H1 (cell line): ENCODE measurements around the gene PSD2. TPM values are rescaled to one million over a fixed set of nuclear protein-coding genes. Genes with fewer than 3 reads are reported as not detected.

Experiments used
- CTCF ChIA-PET: fragments of 300-600 bp; sonication (Branson Sonifier 250); formaldehyde crosslinking; loops from one replicate; lab custom pipeline; 2021; ENCODE audit not compliant: partially characterized antibody; lab: Charles Lee
- POLR2A ChIA-PET: fragments of 300-600 bp; sonication (Branson Sonifier 250); formaldehyde crosslinking; loops from one replicate; lab custom pipeline; 2021; ENCODE audit warnings: inconsistent platforms; ENCODE audit not compliant: partially characterized antibody; lab: Charles Lee
- DNase-seq, 2 experiments: peaks; one replicate each; pipeline versions ENCODE4 v3.0.0 to v3.0.0-alpha.2; 2010 to 2022; ENCODE audit warnings: low spot score in 2 of 2, low read depth in 1 of 2, mixed read lengths in 1 of 2
- FAIRE-seq: peaks from 2 replicates; lab custom pipeline; 2011; peaks lifted over from hg19 to GRCh38; lab: Jason Lieb, UNC
- H2AFZ ChIP-seq: 2 replicates; pipeline ENCODE4 v1.8.1; 2012; ENCODE audit warnings: low read length, inconsistent platforms
- H2AK5ac ChIP-seq: 2 replicates; pipeline ENCODE4 v1.6.1; 2013; ENCODE audit warnings: low read depth, low read length
- H2BK120ac ChIP-seq: replicated peaks from 2 replicates; pipeline ENCODE3; 2013; ENCODE audit warnings: low read depth, low read length, inconsistent platforms
- H2BK12ac ChIP-seq: 2 replicates; pipeline ENCODE4 v1.6.1; 2013; ENCODE audit warnings: low read depth, low read length
- H2BK15ac ChIP-seq: 2 replicates; pipeline ENCODE4 v1.6.1; 2013; ENCODE audit warnings: low read length
- H2BK20ac ChIP-seq: 2 replicates; pipeline ENCODE4 v1.6.1; 2013; ENCODE audit warnings: low read length
- H2BK5ac ChIP-seq: 2 replicates; pipeline ENCODE4 v1.6.1; 2013; ENCODE audit warnings: low read depth, low read length
- H3K14ac ChIP-seq: 2 replicates; pipeline ENCODE4 v1.6.1; 2013; ENCODE audit warnings: inconsistent platforms; ENCODE audit not compliant: insufficient read length
- H3K18ac ChIP-seq: 2 replicates; pipeline ENCODE4 v1.6.1; 2013; ENCODE audit warnings: low read length; ENCODE audit errors: extremely low read depth
- H3K23ac ChIP-seq: 2 replicates; pipeline ENCODE4 v1.6.1; 2013; ENCODE audit warnings: inconsistent platforms; ENCODE audit not compliant: insufficient read length
- H3K23me2 ChIP-seq: 2 replicates; pipeline ENCODE4 v1.6.1; 2013; ENCODE audit warnings: low read depth, low read length
- H3K27ac ChIP-seq: 2 replicates; pipeline ENCODE4 v1.6.1; 2011; ENCODE audit warnings: low read depth, low read length, inconsistent platforms
- H3K27me3 ChIP-seq, 4 experiments: replicated peaks in 1 of 4; 1 replicate in 1 of 4; 2 replicates in 3 of 4; pipeline versions ENCODE4 v1.6.1 to v1.8.1; 2011 to 2013; ENCODE audit warnings: low read length in 3 of 4, mild to moderate bottlenecking in 3 of 4, inconsistent platforms in 2 of 4, mixed read lengths in 2 of 4, moderate library complexity in 1 of 4; ENCODE audit not compliant: control insufficient read depth in 3 of 4, insufficient read depth in 3 of 4; ENCODE audit errors: extremely low read depth in 1 of 4
- H3K36me3 ChIP-seq, 4 experiments: 2 replicates each; pipeline versions ENCODE4 v1.6.1 to v1.8.1; 2011 to 2013; ENCODE audit warnings: mild to moderate bottlenecking in 4 of 4, low read length in 3 of 4, moderate library complexity in 2 of 4, control low read depth in 1 of 4, inconsistent platforms in 1 of 4; ENCODE audit not compliant: insufficient read depth in 4 of 4, control insufficient read depth in 2 of 4
- H3K4ac ChIP-seq: replicated peaks from 2 replicates; pipeline ENCODE3; 2013; ENCODE audit warnings: low read length, low read depth, mixed read lengths, inconsistent platforms; ENCODE audit not compliant: insufficient read length
- H3K4me1 ChIP-seq, 4 experiments: replicated peaks in 1 of 4; 1 replicate in 1 of 4; 2 replicates in 3 of 4; pipeline versions ENCODE4 v1.6.1 to v1.8.1; 2011 to 2013; ENCODE audit warnings: low read length in 3 of 4, inconsistent platforms in 2 of 4, mixed read lengths in 1 of 4; ENCODE audit not compliant: insufficient read depth in 4 of 4, control insufficient read depth in 3 of 4
- H3K4me2 ChIP-seq, 2 experiments: 2 replicates each; pipeline versions ENCODE4 v1.6.1 to v1.8.1; 2011 to 2013; ENCODE audit warnings: low read depth in 2 of 2, low read length in 2 of 2, control low read depth in 1 of 2, inconsistent platforms in 1 of 2, mild to moderate bottlenecking in 1 of 2; ENCODE audit not compliant: insufficient read depth in 1 of 2
- H3K4me3 ChIP-seq, 4 experiments: fragments of 200-600, 300-600 bp in 1 of 4; sonication (generic), shearing (Covaris generic), sonication (Bioruptor Twin) in 1 of 4; 2 replicates each; pipeline versions ENCODE4 v1.5.1 to v1.8.1; 2011 to 2016; ENCODE audit warnings: low read length in 4 of 4, low read depth in 3 of 4, control low read depth in 2 of 4, inconsistent platforms in 2 of 4, mild to moderate bottlenecking in 2 of 4, mixed read lengths in 1 of 4, moderate library complexity in 1 of 4; ENCODE audit not compliant: insufficient read depth in 2 of 4; ENCODE audit errors: extremely low read depth in 1 of 4
- H3K56ac ChIP-seq: replicated peaks from 2 replicates; pipeline ENCODE3; 2013; ENCODE audit warnings: low read depth, mild to moderate bottlenecking, mixed read lengths, low read length, inconsistent platforms; ENCODE audit not compliant: insufficient read length
- H3K79me1 ChIP-seq: 2 replicates; pipeline ENCODE4 v1.6.1; 2013; ENCODE audit warnings: low read depth, low read length, control low read depth
- H3K79me2 ChIP-seq, 2 experiments: 2 replicates each; pipeline versions ENCODE4 v1.6.1 to v1.8.1; 2012 to 2013; ENCODE audit warnings: low read length in 2 of 2, mild to moderate bottlenecking in 2 of 2, inconsistent platforms in 1 of 2; ENCODE audit not compliant: insufficient read depth in 2 of 2, control insufficient read depth in 1 of 2
- H3K9ac ChIP-seq, 4 experiments: replicated peaks in 1 of 4; 1 replicate in 1 of 4; 2 replicates in 3 of 4; pipeline versions ENCODE4 v1.6.1 to v1.8.1; 2011 to 2013; ENCODE audit warnings: low read depth in 3 of 4, low read length in 3 of 4, control low read depth in 2 of 4, mild to moderate bottlenecking in 2 of 4, moderate library complexity in 2 of 4, inconsistent platforms in 1 of 4; ENCODE audit errors: extremely low read depth in 1 of 4
- H3K9me3 ChIP-seq, 2 experiments: 2 replicates each; pipeline versions ENCODE4 v1.6.1 to v1.8.1; 2012 to 2013; ENCODE audit warnings: mild to moderate bottlenecking in 2 of 2, moderate library complexity in 2 of 2, control low read depth in 1 of 2, inconsistent platforms in 1 of 2, low read depth in 1 of 2, low read length in 1 of 2, mixed read lengths in 1 of 2; ENCODE audit not compliant: insufficient read depth in 2 of 2
- H4K20me1 ChIP-seq, 2 experiments: replicated peaks in 1 of 2; 2 replicates each; pipeline versions ENCODE3 to v1.8.1; 2011 to 2013; ENCODE audit warnings: inconsistent platforms in 2 of 2, low read length in 2 of 2, mild to moderate bottlenecking in 1 of 2; ENCODE audit not compliant: insufficient read depth in 2 of 2, control insufficient read depth in 1 of 2
- H4K5ac ChIP-seq: 2 replicates; pipeline ENCODE4 v1.6.1; 2013; ENCODE audit warnings: low read length, low read depth, mixed read lengths, inconsistent platforms; ENCODE audit not compliant: insufficient read length
- H4K8ac ChIP-seq: 2 replicates; pipeline ENCODE4 v1.8.0; 2013; ENCODE audit warnings: mild to moderate bottlenecking, moderate library complexity, low read length, inconsistent platforms; ENCODE audit not compliant: insufficient read depth; ENCODE audit errors: extremely low read depth
- H4K91ac ChIP-seq: replicated peaks from 2 replicates; pipeline ENCODE3; 2013; ENCODE audit warnings: low read length, mixed read lengths, inconsistent platforms; ENCODE audit not compliant: insufficient read length
- HDAC2 ChIP-seq, 2 experiments: fragments of 300-600 bp in 1 of 2; sonication (generic) in 1 of 2; IDR thresholded peaks; 2 replicates each; pipeline ENCODE4 v1.6.1; 2011 to 2012; ENCODE audit warnings: low read depth in 2 of 2, low read length in 2 of 2, mild to moderate bottlenecking in 2 of 2, moderate library complexity in 2 of 2, borderline replicate concordance in 1 of 2, inconsistent platforms in 1 of 2
- JUND ChIP-seq: IDR thresholded peaks from 2 replicates; pipeline ENCODE4 v1.6.1; 2011; ENCODE audit warnings: mild to moderate bottlenecking, improper control_type of control experiment, low read length
- SP2 ChIP-seq: IDR thresholded peaks from 2 replicates; pipeline ENCODE4 v1.6.1; 2012; ENCODE audit warnings: mild to moderate bottlenecking, low read length, inconsistent platforms
- WGBS, 2 experiments: shearing (Covaris generic) in 1 of 2; methylation state at CpG; one replicate each; pipeline versions ENCODE4 v1.1.6 to v1.1.7; 2013 to 2015; ENCODE audit warnings: low lambda C conversion rate in 2 of 2, mixed read lengths in 2 of 2, inconsistent platforms in 1 of 2, low coverage in 1 of 2, missing lambda C conversion rate in 1 of 2; ENCODE audit not compliant: insufficient replicate concordance in 2 of 2, insufficient coverage in 1 of 2, insufficient read length in 1 of 2; ENCODE audit errors: extremely low coverage in 1 of 2, missing lambda C conversion rate in 1 of 2; 5-methylcytosine and 5-hydroxymethylcytosine counted together
- polyA plus RNA-seq, 7 experiments: library from polyadenylated mRNA; depleted of rRNA in 3 of 7; stranded (reverse) in 5 of 7; unstranded in 2 of 7; fragments of >200 nt in 5 of 7; fragments of 200-250 nt in 2 of 7; gene quantifications; 1 replicate in 5 of 7; 2 replicates in 1 of 7; 4 replicates in 1 of 7; pipeline versions ENCODE4 v1.2.1 to v1.2.3, GENCODE V29; 2011 to 2013; ENCODE audit warnings: missing spikeins in 2 of 7, mixed read lengths in 2 of 7
- total RNA-seq: library from RNA; stranded (reverse); fragmentation: NEBNext Ultra II Directional; extraction: Animal tissue kit (Norgen Biotek cat#: 25700); gene quantifications from 2 replicates; pipeline ENCODE4 v1.2.1, GENCODE V29; 2021

PSD2 gene
- total and polyA plus RNA-seq, 2 of the 8 experiments (the other 6 are each of a cell fraction or from before 2014, with no cell fraction given), result 0.06 to 0.14 TPM

- Histone ChIP-seq H4K5ac (no peak overlapping the region), H3K79me1 (no peaks in the 10 kb centered on the region), H3K4ac (no peak overlapping the region), H2AK5ac (no peak overlapping the region; the same call in 1 of the 2 replicates), H3K18ac (no peak overlapping the region), H3K27ac (no peak overlapping the region), H2BK15ac (no peak overlapping the region), H2BK12ac (no peak overlapping the region), H3K23me2 (peaks cover 30% of the 10 kb centered on the region), H3K36me3 (no peaks in the 10 kb centered on the region), H2BK5ac (no peak overlapping the region), H3K79me2 (no peaks in the 10 kb centered on the region), H3K4me1 (peaks cover 14 to 23% (median 17%) of the 10 kb centered on the region in 4 experiments), H3K9ac (no peak overlapping the region; a peak in 1 of 7 replicates), H3K27me3 (peaks cover 37 to 85% (median 77%) of the 10 kb centered on the region in 4 experiments), H2BK120ac (no peak overlapping the region), H3K14ac (no peak overlapping the region), H4K20me1 (peaks cover 0 to 6% of the 10 kb centered on the region in 2 experiments), H4K91ac (no peak overlapping the region), H3K4me2 (no peak overlapping the region), H2AFZ (no peak overlapping the region), H2BK20ac (no peak overlapping the region), H3K9me3 (no peaks in the 10 kb centered on the region), H3K56ac (no peak overlapping the region), H4K8ac (no peak overlapping the region), H3K23ac (no peak overlapping the region), H3K4me3 (no peak overlapping the region)
- TF ChIP-seq JUND (no peak), HDAC2 (IDR thresholded peaks at IDR 0.05; ENCODE audit: borderline replicate concordance in 1 of 2, low read depth in 2 of 2, low read length in 2 of 2) (no peak), SP2 (no peak)
- no peak for FAIRE-seq
- WGBS, 2 experiments, result 92% methylated on average over 1 of the region's 1 CpG; no CpG with 5 or more reads in 1 of the 2 experiments
- ChIA-PET POLR2A (no interaction called here), CTCF (interaction anchor here (1.0 to 5.9 kb wide), 4 partner anchors 14 to 116 kb away, joined by 3 to 52 read pairs (median 6); partner anchors contain the start of gene CXXC5)
- no peak for DNase-seq
Measured at GRCh38 chr5:139751236-139751635, 44.4 kb upstream of the PSD2 start.
